ENCODE measurements around the gene CARNS1. TPM values are rescaled to one million over a fixed set of nuclear protein-coding genes. Genes with fewer than 3 reads are reported as not detected.

Gene CARNS1
- total and polyA plus RNA-seq, 9 of the 15 experiments (the other 6 are each of a cell fraction or from before 2014, with no cell fraction given): 0.01 to 0.18 (median 0.06) TPM; not detected in 3

- TF ChIP-seq ZBTB7A (IDR thresholded peaks at IDR 0.05; ENCODE audit: borderline replicate concordance, control insufficient read depth, low read depth, low read length) (peak; percentile 98), ZNF589 (CRISPR knock-in tag; IDR thresholded peaks at IDR 0.05; ENCODE audit: low read depth) (no peak), ELF2 (CRISPR knock-in tag; IDR thresholded peaks at IDR 0.05) (no peak), TRIM24 (IDR thresholded peaks at IDR 0.05) (no peak), REST (IDR thresholded peaks at IDR 0.05; ENCODE audit: borderline replicate concordance) (peak; percentile 92), REST (CRISPR knock-in tag; IDR thresholded peaks at IDR 0.05; ENCODE audit: low read depth) (no peak), GABPA (tag; conservative IDR thresholded peaks at IDR 0.05; ENCODE audit: low read depth) (0 out of 2 replicates have a peak, but pooled peaks have one; percentile 42), RREB1 (CRISPR knock-in tag; IDR thresholded peaks at IDR 0.05) (no peak), HDAC8 (tag; IDR thresholded peaks at IDR 0.05) (no peak), ETS1 (conservative IDR thresholded peaks at IDR 0.05; ENCODE audit: control insufficient read depth, low read depth, low read length) (peak; percentile 78), LARP7 (IDR thresholded peaks at IDR 0.05) (no peak), KLF10 (CRISPR knock-in tag; IDR thresholded peaks at IDR 0.05) (no peak), KLF1 (tag; IDR thresholded peaks at IDR 0.05) (no peak)
Observed at GRCh38 chr11:67468759-67469507, 53.5 kb downstream of the CARNS1 start, which contains the start of gene TMEM134 (continued).

All from K562 (cell line).